H1 (cell line): Measurements from ENCODE around the gene GREB1. TPM values are rescaled to one million over a fixed set of nuclear protein-coding genes. Genes with fewer than 3 reads are reported as not detected.

ENCODE experiments used
- CTCF ChIA-PET: fragments of 300-600 bp; sonication (Branson Sonifier 250); formaldehyde crosslinking; loops from one replicate; lab custom pipeline; 2021; ENCODE audit not compliant: partially characterized antibody; lab: Charles Lee
- POLR2A ChIA-PET: fragments of 300-600 bp; sonication (Branson Sonifier 250); formaldehyde crosslinking; loops from one replicate; lab custom pipeline; 2021; ENCODE audit warnings: inconsistent platforms; ENCODE audit not compliant: partially characterized antibody; lab: Charles Lee
- DNase-seq, 2 experiments: peaks; one replicate each; pipeline versions ENCODE4 v3.0.0 to v3.0.0-alpha.2; 2010 to 2022; ENCODE audit warnings: low spot score in 2 of 2, low read depth in 1 of 2, mixed read lengths in 1 of 2
- FAIRE-seq: peaks from 2 replicates; lab custom pipeline; 2011; peaks lifted over from hg19 to GRCh38; lab: Jason Lieb, UNC
- H2AFZ ChIP-seq: 2 replicates; pipeline ENCODE4 v1.8.1; 2012; ENCODE audit warnings: low read length, inconsistent platforms
- H2AK5ac ChIP-seq: 2 replicates; pipeline ENCODE4 v1.6.1; 2013; ENCODE audit warnings: low read depth, low read length
- H2BK120ac ChIP-seq: replicated peaks from 2 replicates; pipeline ENCODE3; 2013; ENCODE audit warnings: low read depth, low read length, inconsistent platforms
- H2BK12ac ChIP-seq: 2 replicates; pipeline ENCODE4 v1.6.1; 2013; ENCODE audit warnings: low read depth, low read length
- H2BK15ac ChIP-seq: 2 replicates; pipeline ENCODE4 v1.6.1; 2013; ENCODE audit warnings: low read length
- H2BK20ac ChIP-seq: 2 replicates; pipeline ENCODE4 v1.6.1; 2013; ENCODE audit warnings: low read length
- H2BK5ac ChIP-seq: 2 replicates; pipeline ENCODE4 v1.6.1; 2013; ENCODE audit warnings: low read depth, low read length
- H3K14ac ChIP-seq: 2 replicates; pipeline ENCODE4 v1.6.1; 2013; ENCODE audit warnings: inconsistent platforms; ENCODE audit not compliant: insufficient read length
- H3K18ac ChIP-seq: 2 replicates; pipeline ENCODE4 v1.6.1; 2013; ENCODE audit warnings: low read length; ENCODE audit errors: extremely low read depth
- H3K23ac ChIP-seq: 2 replicates; pipeline ENCODE4 v1.6.1; 2013; ENCODE audit warnings: inconsistent platforms; ENCODE audit not compliant: insufficient read length
- H3K23me2 ChIP-seq: 2 replicates; pipeline ENCODE4 v1.6.1; 2013; ENCODE audit warnings: low read depth, low read length
- H3K27ac ChIP-seq: 2 replicates; pipeline ENCODE4 v1.6.1; 2011; ENCODE audit warnings: low read depth, low read length, inconsistent platforms
- H3K27me3 ChIP-seq, 4 experiments: replicated peaks in 1 of 4; 1 replicate in 1 of 4; 2 replicates in 3 of 4; pipeline versions ENCODE4 v1.6.1 to v1.8.1; 2011 to 2013; ENCODE audit warnings: low read length in 3 of 4, mild to moderate bottlenecking in 3 of 4, inconsistent platforms in 2 of 4, mixed read lengths in 2 of 4, moderate library complexity in 1 of 4; ENCODE audit not compliant: control insufficient read depth in 3 of 4, insufficient read depth in 3 of 4; ENCODE audit errors: extremely low read depth in 1 of 4
- H3K36me3 ChIP-seq, 4 experiments: 2 replicates each; pipeline versions ENCODE4 v1.6.1 to v1.8.1; 2011 to 2013; ENCODE audit warnings: mild to moderate bottlenecking in 4 of 4, low read length in 3 of 4, moderate library complexity in 2 of 4, control low read depth in 1 of 4, inconsistent platforms in 1 of 4; ENCODE audit not compliant: insufficient read depth in 4 of 4, control insufficient read depth in 2 of 4
- H3K4ac ChIP-seq: replicated peaks from 2 replicates; pipeline ENCODE3; 2013; ENCODE audit warnings: low read length, low read depth, mixed read lengths, inconsistent platforms; ENCODE audit not compliant: insufficient read length
- H3K4me1 ChIP-seq, 4 experiments: replicated peaks in 1 of 4; 1 replicate in 1 of 4; 2 replicates in 3 of 4; pipeline versions ENCODE4 v1.6.1 to v1.8.1; 2011 to 2013; ENCODE audit warnings: low read length in 3 of 4, inconsistent platforms in 2 of 4, mixed read lengths in 1 of 4; ENCODE audit not compliant: insufficient read depth in 4 of 4, control insufficient read depth in 3 of 4
- H3K4me2 ChIP-seq, 2 experiments: 2 replicates each; pipeline versions ENCODE4 v1.6.1 to v1.8.1; 2011 to 2013; ENCODE audit warnings: low read depth in 2 of 2, low read length in 2 of 2, control low read depth in 1 of 2, inconsistent platforms in 1 of 2, mild to moderate bottlenecking in 1 of 2; ENCODE audit not compliant: insufficient read depth in 1 of 2
- H3K4me3 ChIP-seq, 4 experiments: fragments of 200-600, 300-600 bp in 1 of 4; sonication (generic), shearing (Covaris generic), sonication (Bioruptor Twin) in 1 of 4; 2 replicates each; pipeline versions ENCODE4 v1.5.1 to v1.8.1; 2011 to 2016; ENCODE audit warnings: low read length in 4 of 4, low read depth in 3 of 4, control low read depth in 2 of 4, inconsistent platforms in 2 of 4, mild to moderate bottlenecking in 2 of 4, mixed read lengths in 1 of 4, moderate library complexity in 1 of 4; ENCODE audit not compliant: insufficient read depth in 2 of 4; ENCODE audit errors: extremely low read depth in 1 of 4
- H3K56ac ChIP-seq: replicated peaks from 2 replicates; pipeline ENCODE3; 2013; ENCODE audit warnings: low read depth, mild to moderate bottlenecking, mixed read lengths, low read length, inconsistent platforms; ENCODE audit not compliant: insufficient read length
- H3K79me1 ChIP-seq: 2 replicates; pipeline ENCODE4 v1.6.1; 2013; ENCODE audit warnings: low read depth, low read length, control low read depth
- H3K79me2 ChIP-seq, 2 experiments: 2 replicates each; pipeline versions ENCODE4 v1.6.1 to v1.8.1; 2012 to 2013; ENCODE audit warnings: low read length in 2 of 2, mild to moderate bottlenecking in 2 of 2, inconsistent platforms in 1 of 2; ENCODE audit not compliant: insufficient read depth in 2 of 2, control insufficient read depth in 1 of 2
- H3K9ac ChIP-seq, 4 experiments: replicated peaks in 1 of 4; 1 replicate in 1 of 4; 2 replicates in 3 of 4; pipeline versions ENCODE4 v1.6.1 to v1.8.1; 2011 to 2013; ENCODE audit warnings: low read depth in 3 of 4, low read length in 3 of 4, control low read depth in 2 of 4, mild to moderate bottlenecking in 2 of 4, moderate library complexity in 2 of 4, inconsistent platforms in 1 of 4; ENCODE audit errors: extremely low read depth in 1 of 4
- H3K9me3 ChIP-seq, 2 experiments: 2 replicates each; pipeline versions ENCODE4 v1.6.1 to v1.8.1; 2012 to 2013; ENCODE audit warnings: mild to moderate bottlenecking in 2 of 2, moderate library complexity in 2 of 2, control low read depth in 1 of 2, inconsistent platforms in 1 of 2, low read depth in 1 of 2, low read length in 1 of 2, mixed read lengths in 1 of 2; ENCODE audit not compliant: insufficient read depth in 2 of 2
- H4K20me1 ChIP-seq, 2 experiments: replicated peaks in 1 of 2; 2 replicates each; pipeline versions ENCODE3 to v1.8.1; 2011 to 2013; ENCODE audit warnings: inconsistent platforms in 2 of 2, low read length in 2 of 2, mild to moderate bottlenecking in 1 of 2; ENCODE audit not compliant: insufficient read depth in 2 of 2, control insufficient read depth in 1 of 2
- H4K5ac ChIP-seq: 2 replicates; pipeline ENCODE4 v1.6.1; 2013; ENCODE audit warnings: low read length, low read depth, mixed read lengths, inconsistent platforms; ENCODE audit not compliant: insufficient read length
- H4K8ac ChIP-seq: 2 replicates; pipeline ENCODE4 v1.8.0; 2013; ENCODE audit warnings: mild to moderate bottlenecking, moderate library complexity, low read length, inconsistent platforms; ENCODE audit not compliant: insufficient read depth; ENCODE audit errors: extremely low read depth
- H4K91ac ChIP-seq: replicated peaks from 2 replicates; pipeline ENCODE3; 2013; ENCODE audit warnings: low read length, mixed read lengths, inconsistent platforms; ENCODE audit not compliant: insufficient read length
- ATF2 ChIP-seq: IDR thresholded peaks from 2 replicates; pipeline ENCODE4 v1.6.1; 2012; ENCODE audit warnings: low read length, inconsistent platforms
- CHD1 ChIP-seq: IDR thresholded peaks from 2 replicates; pipeline ENCODE4 v1.6.1; 2012; ENCODE audit warnings: low read depth, low read length, improper control_type of control experiment
- CHD2 ChIP-seq: IDR thresholded peaks from 2 replicates; pipeline ENCODE4 v1.6.1; 2012; ENCODE audit warnings: low read length, improper control_type of control experiment
- E2F6 ChIP-seq: IDR thresholded peaks from 2 replicates; pipeline ENCODE4 v1.6.1; 2012; ENCODE audit warnings: inconsistent platforms
- KDM1A ChIP-seq: fragments of 200-600, 300-600 bp; sonication (generic); IDR thresholded peaks from 2 replicates; pipeline ENCODE4 v1.7.1; 2016; ENCODE audit warnings: mild to moderate bottlenecking, low read length, borderline replicate concordance
- MAFK ChIP-seq: IDR thresholded peaks from 2 replicates; pipeline ENCODE4 v1.6.1; 2012; ENCODE audit warnings: low read depth, mild to moderate bottlenecking, improper control_type of control experiment, low read length
- NANOG ChIP-seq: IDR thresholded peaks from 2 replicates; pipeline ENCODE4 v1.6.1; 2011; ENCODE audit warnings: low read length, low read depth, mild to moderate bottlenecking, inconsistent platforms; ENCODE audit not compliant: insufficient read depth, poor library complexity, severe bottlenecking
- SP2 ChIP-seq: IDR thresholded peaks from 2 replicates; pipeline ENCODE4 v1.6.1; 2012; ENCODE audit warnings: mild to moderate bottlenecking, low read length, inconsistent platforms
- SP4 ChIP-seq: IDR thresholded peaks from 2 replicates; pipeline ENCODE4 v1.6.1; 2012; ENCODE audit warnings: low read length, inconsistent platforms
- TAF7 ChIP-seq: optimal IDR thresholded peaks from 2 replicates; pipeline ENCODE3; 2011; ENCODE audit warnings: low read depth, mild to moderate bottlenecking, inconsistent platforms, low read length, moderate library complexity, borderline replicate concordance
- TEAD4 ChIP-seq: IDR thresholded peaks from 2 replicates; pipeline ENCODE4 v1.6.1; 2012; ENCODE audit warnings: low read depth, low read length, inconsistent platforms, mixed read lengths
- YY1 ChIP-seq: IDR thresholded peaks from 2 replicates; pipeline ENCODE4 v1.6.1; 2011; ENCODE audit warnings: low read depth, mild to moderate bottlenecking, low read length
- WGBS, 2 experiments: shearing (Covaris generic) in 1 of 2; methylation state at CpG; one replicate each; pipeline versions ENCODE4 v1.1.6 to v1.1.7; 2013 to 2015; ENCODE audit warnings: low lambda C conversion rate in 2 of 2, mixed read lengths in 2 of 2, inconsistent platforms in 1 of 2, low coverage in 1 of 2, missing lambda C conversion rate in 1 of 2; ENCODE audit not compliant: insufficient replicate concordance in 2 of 2, insufficient coverage in 1 of 2, insufficient read length in 1 of 2; ENCODE audit errors: extremely low coverage in 1 of 2, missing lambda C conversion rate in 1 of 2; 5-methylcytosine and 5-hydroxymethylcytosine counted together
- polyA plus RNA-seq, 7 experiments: library from polyadenylated mRNA; depleted of rRNA in 3 of 7; stranded (reverse) in 5 of 7; unstranded in 2 of 7; fragments of >200 nt in 5 of 7; fragments of 200-250 nt in 2 of 7; gene quantifications; 1 replicate in 5 of 7; 2 replicates in 1 of 7; 4 replicates in 1 of 7; pipeline versions ENCODE4 v1.2.1 to v1.2.3, GENCODE V29; 2011 to 2013; ENCODE audit warnings: missing spikeins in 2 of 7, mixed read lengths in 2 of 7
- total RNA-seq: library from RNA; stranded (reverse); fragmentation: NEBNext Ultra II Directional; extraction: Animal tissue kit (Norgen Biotek cat#: 25700); gene quantifications from 2 replicates; pipeline ENCODE4 v1.2.1, GENCODE V29; 2021

GREB1 gene
- total and polyA plus RNA-seq, 2 of the 8 experiments (the other 6 are each of a cell fraction or from before 2014, with no cell fraction given) = 7.9 to 43.4 TPM

- H3K23ac ChIP-seq = no peak overlapping the region
- H2BK12ac ChIP-seq = no peak overlapping the region
- H3K56ac ChIP-seq = no peak overlapping the region
- H3K27me3 ChIP-seq = no peaks in the 10 kb centered on the region
- H2BK20ac ChIP-seq = no peak overlapping the region
- no peak overlapping the region for H2AK5ac ChIP-seq
- 94% methylated on average over 2 of the region's 2 CpGs; no CpG with 5 or more reads in 1 of the 2 experiments for WGBS, 2 experiments
- ChIA-PET CTCF (interaction anchor here (0.8 to 20.6 kb wide), 6 partner anchors 9 to 199 kb away, joined by 3 to 558 read pairs (median 6); partner anchors contain the start of gene GREB1), POLR2A (no interaction called here)
- H3K18ac ChIP-seq = no peak overlapping the region
- no peak overlapping the region for H2BK15ac ChIP-seq
- FAIRE-seq = no peak
- H3K27ac ChIP-seq = no peak overlapping the region
- no peak for DNase-seq
- H2AFZ ChIP-seq = no peak overlapping the region
- no peaks in the 10 kb centered on the region for H3K23me2 ChIP-seq
- H3K4me3 ChIP-seq = no peak overlapping the region
- peaks cover 13% of the 10 kb centered on the region for H3K79me1 ChIP-seq
- peaks cover 0 to 9% of the 10 kb centered on the region in 2 experiments for H4K20me1 ChIP-seq
- no peak overlapping the region for H4K5ac ChIP-seq
- peaks cover 0 to 20% (median 11%) of the 10 kb centered on the region in 4 experiments; a peak in 6 of 7 replicates for H3K4me1 ChIP-seq
- no peak overlapping the region for H4K8ac ChIP-seq
- no peak overlapping the region for H3K4ac ChIP-seq
- H3K79me2 ChIP-seq = peaks cover 6 to 70% of the 10 kb centered on the region in 2 experiments
- no peak overlapping the region for H4K91ac ChIP-seq
- no peak overlapping the region for H3K4me2 ChIP-seq
- no peaks in the 10 kb centered on the region for H3K36me3 ChIP-seq
- no peak overlapping the region for H2BK120ac ChIP-seq
- 0 out of 4 replicates have a peak, but pooled peaks cover 0 to 2% of the 10 kb centered on the region in 2 experiments for H3K9me3 ChIP-seq
- TF ChIP-seq ATF2 (no peak), SP4 (no peak), E2F6 (no peak), TAF7 (no peak), TEAD4 (no peak), CHD2 (no peak), SP2 (no peak), KDM1A (no peak), NANOG (no peak), MAFK (no peak), CHD1 (no peak), YY1 (no peak)
- H2BK5ac ChIP-seq = no peak overlapping the region
- no peak overlapping the region for H3K14ac ChIP-seq
- no peak overlapping the region for H3K9ac ChIP-seq
These were observed 39.5 kb upstream of the GREB1 start for GRCh38 chr2:11494310-11494709.
